B cell (primary cell): Measurements from ENCODE around the gene SLC37A1. TPM values are rescaled to one million over a fixed set of nuclear protein-coding genes. Genes with fewer than 3 reads are reported as not detected.
A peak's percentile ranks its signal among the peaks of the same experiment; 100 is the strongest.

ENCODE experiments used
- ATAC-seq: fragments of 200-7000 bp; cut with Tn5 transposase; one replicate; pipeline ENCODE4 v1.10.0; 2021; ENCODE audit warnings: low read depth, mild to moderate bottlenecking, moderate number of reproducible peaks, moderate library complexity
- CTCF ChIA-PET: fragments of 350-600 bp; sonication (Branson Sonifier 250); formaldehyde crosslinking; loops from one replicate; lab custom pipeline; 2021; ENCODE audit warnings: antibody characterized with exemption, inconsistent platforms; lab: Charles Lee
- POLR2A ChIA-PET: fragments of 350-600 bp; sonication (Branson Sonifier 250); formaldehyde crosslinking; loops from one replicate; lab custom pipeline; 2021; ENCODE audit warnings: antibody characterized with exemption; lab: Charles Lee
- DNase-seq: peaks from one replicate; pipeline ENCODE4 v3.0.0; 2013
- H2AFZ ChIP-seq: 2 replicates; pipeline ENCODE4 v1.6.1; 2012; ENCODE audit warnings: mild to moderate bottlenecking, low read depth, low read length; ENCODE audit not compliant: insufficient read depth, poor library complexity, severe bottlenecking
- H3K27ac ChIP-seq, 2 donors: 1 replicate in 1 of 2; 2 replicates in 1 of 2; pipeline ENCODE4 v1.5.1; 2012 to 2013; ENCODE audit warnings: low read length in 2 of 2, mild to moderate bottlenecking in 2 of 2, moderate library complexity in 1 of 2
- H3K27me3 ChIP-seq, 4 experiments: fragments of 200-600 bp in 1 of 4; sonication (generic) in 1 of 4; replicated peaks in 1 of 4; 1 replicate in 2 of 4; 2 replicates in 2 of 4; pipeline versions ENCODE4 v1.6.1 to v1.7.0; 2013 to 2016; ENCODE audit warnings: low read length in 3 of 4, mild to moderate bottlenecking in 2 of 4, mixed read lengths in 1 of 4, moderate library complexity in 1 of 4; ENCODE audit not compliant: insufficient read depth in 4 of 4, control insufficient read depth in 3 of 4; ENCODE audit errors: control extremely low read depth in 1 of 4
- H3K36me3 ChIP-seq, 2 experiments: replicated peaks in 1 of 2; 1 replicate in 1 of 2; 2 replicates in 1 of 2; pipeline versions ENCODE4 v1.6.1 to v1.7.1; 2013; ENCODE audit warnings: low read length in 1 of 2; ENCODE audit not compliant: insufficient read depth in 2 of 2, control insufficient read depth in 1 of 2; ENCODE audit errors: control extremely low read depth in 1 of 2, extremely low read depth in 1 of 2
- H3K4me1 ChIP-seq, 2 donors: fragments of 200-600 bp in 1 of 2; sonication (generic) in 1 of 2; 1 replicate in 1 of 2; 2 replicates in 1 of 2; pipeline versions ENCODE4 v1.5.1 to v1.6.1; 2013 to 2017; ENCODE audit warnings: low read length in 2 of 2; ENCODE audit not compliant: control insufficient read depth in 2 of 2, insufficient read depth in 2 of 2
- H3K4me2 ChIP-seq: replicated peaks from 2 replicates; pipeline ENCODE3; 2012; ENCODE audit warnings: mild to moderate bottlenecking, low read depth, low read length; ENCODE audit not compliant: poor library complexity, severe bottlenecking
- H3K4me3 ChIP-seq, 5 experiments: fragments of 200-600 bp in 1 of 5; sonication (generic) in 1 of 5; 1 replicate in 3 of 5; 2 replicates in 2 of 5; pipeline versions ENCODE4 v1.5.1 to v1.7.0; 2011 to 2016; ENCODE audit warnings: low read length in 4 of 5, mild to moderate bottlenecking in 4 of 5, low read depth in 2 of 5, control low read depth in 1 of 5, moderate library complexity in 1 of 5; ENCODE audit not compliant: insufficient read depth in 1 of 5; ENCODE audit errors: control extremely low read depth in 1 of 5, extremely low read depth in 1 of 5
- H3K79me2 ChIP-seq: fragments of 200-600 bp; sonication (generic); one replicate; pipeline ENCODE4 v1.6.0; 2016; ENCODE audit warnings: low read length; ENCODE audit not compliant: control insufficient read depth, insufficient read depth
- H3K9ac ChIP-seq: fragments of 200-600 bp; sonication (generic); 2 replicates; pipeline ENCODE4 v1.6.1; 2017; ENCODE audit warnings: mild to moderate bottlenecking, low read length, moderate library complexity
- H3K9me3 ChIP-seq, 3 donors: one replicate each; pipeline versions ENCODE4 v1.6.1 to v1.7.1; 2013; ENCODE audit warnings: low read length in 2 of 3; ENCODE audit not compliant: control insufficient read depth in 2 of 3, insufficient read depth in 1 of 3; ENCODE audit errors: control extremely low read depth in 1 of 3
- H4K20me1 ChIP-seq: 2 replicates; pipeline ENCODE4 v1.6.0; 2012; ENCODE audit warnings: mild to moderate bottlenecking, low read length; ENCODE audit not compliant: insufficient read depth, control insufficient read depth, poor library complexity, severe bottlenecking
- H3K27ac Mint-ChIP-seq: one replicate; pipeline ENCODE4 v1.8.0; 2021; ENCODE audit warnings: mixed read lengths
- H3K27me3 Mint-ChIP-seq: one replicate; pipeline ENCODE4 v1.8.0; 2021; ENCODE audit warnings: mixed read lengths
- H3K4me1 Mint-ChIP-seq: one replicate; pipeline ENCODE4 v1.8.0; 2021; ENCODE audit warnings: mixed read lengths
- H3K4me3 Mint-ChIP-seq: one replicate; pipeline ENCODE4 v1.8.0; 2021; ENCODE audit warnings: mixed read lengths
- H3K9me3 Mint-ChIP-seq: one replicate; pipeline ENCODE4 v1.8.0; 2022; ENCODE audit warnings: mixed read lengths; ENCODE audit not compliant: insufficient read depth
- EZH2 ChIP-seq: IDR thresholded peaks from 2 replicates; pipeline ENCODE4 v1.6.1; 2012; ENCODE audit warnings: borderline replicate concordance, low read depth, mild to moderate bottlenecking, moderate library complexity, low read length; ENCODE audit not compliant: insufficient read depth, poor library complexity, severe bottlenecking
- WGBS: methylation state at CpG from one replicate; pipeline ENCODE4 v1.1.5; 2013; ENCODE audit warnings: missing lambda C conversion rate; ENCODE audit not compliant: insufficient coverage; 5-methylcytosine and 5-hydroxymethylcytosine counted together
- intact Hi-C: fragments of 100-400 bp; cut with micrococcal nuclease; formaldehyde crosslinking; loops from one replicate; pipeline ENCODE4 v1.10.0; 2022
- polyA plus RNA-seq: library from polyadenylated mRNA; depleted of rRNA; stranded (reverse); fragments of >200 nt; gene quantifications from 2 replicates; pipeline ENCODE4 v1.2.3, GENCODE V29; 2012
- total RNA-seq, 2 donors: library from RNA; stranded (reverse); fragments of 120-200 nt in 1 of 2; gene quantifications; 1 replicate in 1 of 2; 2 replicates in 1 of 2; pipeline versions ENCODE4 v1.2.3 to v1.2.4, GENCODE V29; 2013 to 2022
- TF ChIP-seq, protein P1 (sequence below): fragments of 200-600 bp; IDR thresholded peaks from one replicate; pipeline ENCODE4 v1.8.0; 2022; ENCODE audit warnings: antibody characterized with exemption, mild to moderate bottlenecking

The SLC37A1 gene
- total and polyA plus RNA-seq, 2 donors (not counting 1 experiment from before 2014, with no cell fraction given): 38.1 to 60.2 TPM

- CTCF ChIA-PET: interaction anchor here (0.7 to 0.8 kb wide), 2 partner anchors 13 to 65 kb away, joined by 3 read pairs; no protein-coding TSS in a partner anchor
- H3K4me3 ChIP-seq: no peak overlapping the region
These were observed 49.7 kb upstream of the SLC37A1 start for GRCh38 chr21:42463861-42464515.

More at GRCh38 chr21:42463861-42464515, 49.7 kb upstream of the SLC37A1 start:
- no peaks in the 10 kb centered on the region for H3K9me3 Mint-ChIP-seq
- no peak overlapping the region for H3K9ac ChIP-seq
- H3K9me3 ChIP-seq: peaks cover 0 to 5% (median 0%) of the 10 kb centered on the region in 3 donors
- no peaks in the 10 kb centered on the region for H3K79me2 ChIP-seq
- ATAC-seq (no peak), DNase-seq (peak; percentile 79)
- peaks cover 0 to 8% (median 0%) of the 10 kb centered on the region in 4 experiments for H3K27me3 ChIP-seq
- peak overlapping the region; percentile 72 for H3K4me3 Mint-ChIP-seq
- peak overlapping the region; percentile 26 to 53 for H3K27ac ChIP-seq
- H3K27me3 Mint-ChIP-seq: peaks cover 3% of the 10 kb centered on the region
- peak overlapping the region; percentile 86 for H3K27ac Mint-ChIP-seq
- POLR2A ChIA-PET: no interaction called here
- no peaks in the 10 kb centered on the region for H4K20me1 ChIP-seq
- peak overlapping the region; percentile 29 for H2AFZ ChIP-seq
- H3K4me1 ChIP-seq: peaks cover 73 to 85% of the 10 kb centered on the region in 2 donors
- 60% methylated on average over 8 of the region's 17 CpGs for WGBS
- H3K4me2 ChIP-seq: peak overlapping the region; percentile 34
- H3K36me3 ChIP-seq: no peaks in the 10 kb centered on the region
- H3K4me1 Mint-ChIP-seq: peaks cover 79% of the 10 kb centered on the region
- intact Hi-C loops: loop anchor here (5.0 kb wide), 2 partner anchors 47 to 67 kb away; partner anchors contain the start of gene TMPRSS3
- no peak for TF ChIP-seq EZH2
- TF ChIP-seq, protein P1, sequence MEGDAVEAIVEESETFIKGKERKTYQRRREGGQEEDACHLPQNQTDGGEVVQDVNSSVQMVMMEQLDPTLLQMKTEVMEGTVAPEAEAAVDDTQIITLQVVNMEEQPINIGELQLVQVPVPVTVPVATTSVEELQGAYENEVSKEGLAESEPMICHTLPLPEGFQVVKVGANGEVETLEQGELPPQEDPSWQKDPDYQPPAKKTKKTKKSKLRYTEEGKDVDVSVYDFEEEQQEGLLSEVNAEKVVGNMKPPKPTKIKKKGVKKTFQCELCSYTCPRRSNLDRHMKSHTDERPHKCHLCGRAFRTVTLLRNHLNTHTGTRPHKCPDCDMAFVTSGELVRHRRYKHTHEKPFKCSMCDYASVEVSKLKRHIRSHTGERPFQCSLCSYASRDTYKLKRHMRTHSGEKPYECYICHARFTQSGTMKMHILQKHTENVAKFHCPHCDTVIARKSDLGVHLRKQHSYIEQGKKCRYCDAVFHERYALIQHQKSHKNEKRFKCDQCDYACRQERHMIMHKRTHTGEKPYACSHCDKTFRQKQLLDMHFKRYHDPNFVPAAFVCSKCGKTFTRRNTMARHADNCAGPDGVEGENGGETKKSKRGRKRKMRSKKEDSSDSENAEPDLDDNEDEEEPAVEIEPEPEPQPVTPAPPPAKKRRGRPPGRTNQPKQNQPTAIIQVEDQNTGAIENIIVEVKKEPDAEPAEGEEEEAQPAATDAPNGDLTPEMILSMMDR: no peak
